Activated CD4-positive, alpha-beta T cell treated with anti-CD3 and anti-CD28 coated beads, Interleukin-2, amount 50 U/mL, for 4 hours (primary cell): ENCODE results near the gene MINAR1.

Source experiments
- DNase-seq, 2 experiments: peaks; one replicate each; pipeline ENCODE4 v3.0.0-alpha.2; 2020

MINAR1 gene

GRCh38 chr15:79433276-79433990 lies 1.3 kb downstream of the MINAR1 start:
- DNase-seq = no peak

- no peak for DNase-seq
Measured at GRCh38 chr15:79434361-79434760, 2.2 kb downstream of the MINAR1 start.

DNA sequence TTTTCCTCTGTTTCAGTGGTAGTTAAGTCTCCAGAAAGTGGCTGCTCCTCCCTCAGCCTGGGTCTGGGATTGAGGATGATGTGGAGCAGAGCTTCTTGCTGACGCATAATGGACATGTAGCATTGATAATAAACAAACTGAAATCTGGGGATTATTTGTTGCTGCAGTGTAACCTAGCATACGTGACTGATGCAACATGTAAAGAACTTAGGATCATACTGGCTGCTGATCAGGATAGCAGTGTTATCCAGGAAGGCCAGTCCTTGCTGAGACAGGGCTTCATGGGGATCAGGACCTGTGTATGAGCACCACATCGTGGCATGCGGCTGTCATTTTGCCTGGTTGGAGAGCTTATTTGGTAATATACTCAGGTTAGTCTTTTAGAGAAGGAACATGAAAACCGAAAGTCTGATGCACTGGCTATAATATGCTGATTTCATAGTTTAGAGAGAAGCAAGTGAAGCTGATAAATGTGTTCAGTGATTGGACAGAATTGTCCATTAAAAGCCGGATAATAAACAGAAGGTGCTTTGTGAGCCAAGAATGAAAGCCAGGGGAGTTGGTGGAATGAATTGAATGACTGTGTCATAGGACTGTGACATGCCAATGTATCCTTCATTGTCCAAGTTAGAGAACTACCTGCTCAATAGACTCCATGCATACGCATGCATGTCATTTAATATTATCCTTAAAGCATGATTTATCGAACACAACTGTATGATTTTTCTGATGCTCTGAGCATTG lies 4.1 kb downstream of the MINAR1 start:
- no peak for DNase-seq

GRCh38 chr15:79437275-79438000 lies 5.3 kb downstream of the MINAR1 start:
- DNase-seq = no peak

- DNase-seq = no peak
Measured at GRCh38 chr15:79439236-79439635, 7.1 kb downstream of the MINAR1 start.

- DNase-seq = no peak
Measured at GRCh38 chr15:79440355-79440908, 8.3 kb downstream of the MINAR1 start.

DNA sequence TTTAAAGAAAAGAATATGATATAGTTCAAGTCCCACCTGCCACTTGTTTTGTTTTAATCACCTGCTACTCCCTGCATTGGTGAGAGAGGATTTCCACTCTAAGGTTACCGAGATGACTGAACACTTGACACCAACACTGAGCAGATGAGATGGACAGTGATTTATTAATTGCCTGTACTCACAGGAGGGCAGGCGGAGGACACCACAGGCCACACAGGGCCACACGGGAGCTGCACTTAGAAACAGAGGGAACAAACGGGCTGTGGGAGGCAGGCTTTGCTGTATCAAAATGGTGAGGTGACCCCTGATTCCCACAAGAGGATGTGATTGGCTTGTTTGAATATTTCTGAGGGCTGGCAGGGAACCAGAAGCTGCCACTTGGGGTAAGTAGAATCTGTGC lies 10.8 kb downstream of the MINAR1 start:
- no peak for DNase-seq

DNA sequence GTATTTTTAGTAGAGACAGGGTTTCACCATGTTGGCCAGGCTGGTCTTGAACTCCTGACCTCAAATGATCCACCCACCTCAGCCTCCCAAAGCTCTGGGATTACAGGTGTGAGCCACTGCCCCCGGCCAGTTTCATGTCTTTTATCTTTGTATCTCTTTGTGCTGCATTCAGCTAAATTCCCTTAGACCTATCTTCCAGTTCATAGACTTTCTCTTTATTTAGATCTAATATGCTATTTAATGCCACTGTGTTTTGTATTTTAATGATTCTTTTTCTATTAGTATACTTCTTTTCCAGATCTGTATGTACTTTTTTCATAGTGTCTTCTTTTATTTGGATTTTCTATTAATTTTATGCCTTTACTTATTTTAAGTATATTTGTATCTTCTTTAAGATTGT lies 14.9 kb downstream of the MINAR1 start:
- no peak for DNase-seq

DNA sequence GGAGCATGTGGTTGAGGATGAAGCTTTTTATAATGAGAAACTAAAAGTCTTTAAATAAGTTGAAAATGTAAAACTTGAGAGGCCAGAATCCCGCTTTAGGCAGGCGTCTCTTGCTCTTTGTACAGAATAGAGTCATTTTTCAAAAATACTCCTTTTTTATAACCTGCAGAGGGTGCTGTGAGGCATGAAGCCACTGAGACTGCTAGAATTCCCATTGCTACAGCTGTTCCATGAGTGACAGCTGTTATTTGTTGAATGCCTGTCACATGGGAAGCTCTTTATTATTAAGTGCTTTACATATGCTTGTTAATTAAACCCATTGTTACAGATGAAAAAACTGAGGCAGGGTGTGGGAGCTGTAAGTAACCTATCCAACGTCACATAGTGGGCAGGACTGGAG lies 18.5 kb downstream of the MINAR1 start:
- no peak for DNase-seq

DNA sequence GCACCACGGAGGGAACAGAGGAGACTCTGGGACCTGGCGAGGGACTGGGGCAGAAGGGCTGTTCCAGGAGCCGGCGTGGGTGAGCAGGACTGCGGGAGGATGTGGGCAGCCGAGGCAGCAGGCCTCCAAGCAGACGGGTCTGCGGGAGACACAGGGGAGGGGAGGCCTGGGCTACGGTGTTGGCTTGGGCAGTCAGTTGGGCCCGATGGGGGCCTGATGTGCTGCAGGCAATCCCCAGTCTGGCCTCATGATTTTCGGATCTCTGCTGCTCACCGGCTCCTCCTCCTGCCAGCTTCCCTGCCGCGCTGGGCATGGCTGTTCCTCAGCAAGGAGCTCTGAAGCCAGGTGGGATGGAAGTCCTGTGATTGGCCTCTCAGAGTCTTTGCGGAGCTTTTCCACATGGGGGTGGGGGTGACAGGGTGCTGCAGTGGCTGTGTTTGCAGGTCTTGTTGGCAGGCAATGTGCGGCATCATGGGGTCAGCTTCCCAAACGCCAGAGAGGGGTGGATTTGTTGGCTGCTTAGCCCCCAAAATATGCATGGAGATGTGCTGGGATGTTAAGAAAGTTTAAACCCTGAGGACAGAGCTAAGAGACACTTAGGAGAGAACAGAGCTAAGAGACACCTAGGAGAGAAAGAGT lies 19.3 kb downstream of the MINAR1 start:
- no peak for DNase-seq

DNA sequence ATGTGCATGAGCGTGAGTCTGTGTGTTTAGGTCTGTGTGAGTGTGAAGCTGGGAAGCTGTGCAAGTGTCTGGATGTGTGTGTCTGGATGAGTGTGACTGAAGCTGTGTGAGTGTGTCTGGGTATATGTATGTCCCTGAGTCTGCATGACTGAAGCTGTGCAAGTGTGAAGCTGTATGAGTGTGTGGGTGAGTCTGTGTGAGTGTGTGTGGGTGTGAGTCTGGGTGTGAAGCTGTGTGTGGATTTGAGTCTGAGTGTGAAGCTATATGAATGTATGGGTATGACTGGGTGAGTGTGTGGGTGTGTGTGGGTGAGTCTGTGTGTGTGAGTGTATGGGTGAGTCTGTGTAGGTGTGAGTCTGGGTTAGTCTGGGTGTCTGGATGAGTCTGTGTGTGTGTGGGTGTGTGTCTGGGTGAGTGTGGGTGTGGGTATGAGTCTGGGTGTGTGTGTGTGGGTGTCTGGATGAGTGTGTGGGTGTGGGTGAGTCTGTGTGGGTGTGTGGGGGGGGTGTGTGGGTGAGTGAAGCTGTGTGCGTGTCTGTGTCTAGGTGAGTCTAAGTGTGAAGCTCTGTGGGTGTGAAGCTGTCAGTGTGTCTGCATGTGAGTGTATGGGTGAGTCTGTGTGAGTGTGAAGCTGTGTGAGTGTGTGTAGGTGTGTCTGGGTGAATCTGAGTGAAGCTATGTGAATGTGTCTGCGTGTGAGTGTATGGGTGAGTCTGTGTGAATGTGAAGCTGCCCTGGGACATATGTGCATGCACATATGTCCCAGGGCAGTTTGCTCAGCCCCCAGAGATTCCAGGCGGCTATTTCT lies 20.3 kb downstream of the MINAR1 start:
- no peak for DNase-seq

- no peak for DNase-seq
Measured at GRCh38 chr15:79453446-79453845, 21.3 kb downstream of the MINAR1 start.

DNA sequence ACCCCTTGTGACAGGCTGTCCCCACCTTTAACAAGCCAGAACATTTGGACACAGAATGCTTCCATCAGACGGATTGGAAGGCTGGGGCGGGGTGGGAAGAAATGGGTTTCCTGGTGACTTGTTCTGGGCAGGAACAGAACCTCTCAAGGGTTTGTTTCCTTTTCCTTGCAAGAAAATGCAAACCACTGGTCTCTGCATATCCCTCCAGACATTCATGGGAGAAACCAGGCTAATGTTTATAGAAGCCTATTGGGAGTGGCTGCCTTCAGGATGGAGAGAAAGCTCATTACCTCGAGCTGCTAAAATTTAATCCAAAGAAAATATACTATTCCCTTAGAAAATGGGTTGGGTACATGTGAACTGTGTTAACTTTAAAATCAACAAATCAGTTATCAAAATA lies 21.9 kb downstream of the MINAR1 start:
- no peak for DNase-seq

DNA sequence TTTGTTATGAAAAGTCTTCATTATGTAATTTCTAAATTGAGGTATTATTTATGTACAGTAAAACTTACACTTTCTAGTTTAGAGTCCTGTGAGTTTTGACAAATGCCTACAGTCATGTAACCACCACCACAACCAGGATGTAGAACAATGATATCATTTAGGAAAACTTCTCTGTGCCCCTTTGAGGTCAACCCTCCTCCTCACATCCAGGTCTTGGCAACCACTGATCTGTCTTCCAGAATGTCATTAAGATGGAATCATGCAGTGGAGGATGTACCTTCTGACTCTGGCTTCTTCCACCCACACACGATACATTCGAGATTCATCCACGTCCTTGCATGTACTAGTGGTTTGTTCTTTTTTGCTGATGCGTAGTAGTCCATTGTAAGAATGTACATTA lies 23.2 kb downstream of the MINAR1 start:
- no peak for DNase-seq

- no peak for DNase-seq
Measured at GRCh38 chr15:79455943-79456342, 23.8 kb downstream of the MINAR1 start.

GRCh38 chr15:79458491-79458890 lies 26.4 kb downstream of the MINAR1 start:
- no peak for DNase-seq

DNA sequence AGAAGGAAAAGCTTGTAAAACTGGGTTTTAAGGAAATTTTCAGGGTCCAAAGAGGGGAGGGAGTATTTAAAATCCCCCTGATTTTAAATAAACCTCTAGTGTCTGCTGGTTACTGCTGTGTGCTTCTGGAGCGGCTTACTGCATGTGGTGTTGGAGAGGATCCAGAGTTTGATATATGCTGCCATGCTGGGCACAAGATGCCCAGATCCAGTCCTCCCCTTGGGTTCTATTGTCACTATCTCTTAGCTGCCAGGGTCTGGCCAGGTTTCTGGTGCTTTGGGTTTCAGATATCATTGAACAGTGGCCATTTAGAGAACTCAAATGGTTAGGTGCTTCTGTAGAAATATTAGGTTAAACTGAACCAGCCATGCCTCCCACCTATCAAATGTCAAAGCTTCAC lies 27.5 kb downstream of the MINAR1 start:
- DNase-seq = no peak

DNA sequence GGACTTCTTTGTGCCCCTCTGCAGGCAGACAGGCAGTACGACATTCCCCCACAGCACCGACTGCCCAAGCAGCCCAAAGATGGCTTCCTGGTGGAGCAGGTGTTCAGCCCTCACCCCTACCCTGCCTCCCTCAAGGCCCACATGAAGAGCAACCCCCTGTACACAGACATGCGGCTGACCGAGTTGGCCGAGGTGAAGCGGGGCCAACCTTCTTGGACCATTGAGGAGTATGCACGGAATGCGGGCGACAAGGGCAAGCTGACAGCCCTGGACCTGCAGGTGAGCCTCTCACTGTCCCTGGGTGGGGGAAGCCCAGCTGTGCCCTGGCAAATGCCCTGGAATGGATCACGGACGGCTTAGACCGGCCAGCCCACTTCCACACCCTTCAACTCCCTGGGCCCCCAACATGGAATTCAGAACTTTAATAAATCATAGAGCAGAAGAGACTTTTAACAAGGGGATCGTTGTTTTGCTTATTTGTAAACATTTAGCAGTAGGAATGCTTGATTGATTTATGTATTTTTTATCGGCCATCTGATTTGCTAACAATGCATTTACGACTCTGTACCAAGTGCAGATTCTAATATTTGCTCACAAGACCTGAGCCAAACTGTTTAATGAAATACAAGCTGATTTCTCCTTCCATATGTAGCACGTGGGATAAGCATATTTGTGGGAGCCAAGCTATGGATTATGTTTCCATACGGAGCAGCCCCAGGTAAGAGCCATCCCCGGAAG lies 31.1 kb downstream of the MINAR1 start:
- no peak for DNase-seq

- DNase-seq = no peak
Measured at GRCh38 chr15:79463781-79464270, 31.7 kb downstream of the MINAR1 start.

- DNase-seq = no peak
Measured at GRCh38 chr15:79466488-79466887, 34.4 kb downstream of the MINAR1 start.

- DNase-seq = no peak
Measured at GRCh38 chr15:79467865-79468586, 35.9 kb downstream of the MINAR1 start.
